CD14-positive monocyte (primary cell): Measurements from ENCODE around the gene MRPS34. TPM values are rescaled to one million over a fixed set of nuclear protein-coding genes. Genes with fewer than 3 reads are reported as not detected.

Experiments
- DNase-seq, 3 donors: peaks; one replicate each; pipeline ENCODE4 v3.0.0-alpha.2; 2011 to 2022
- H2AFZ ChIP-seq: 2 replicates; pipeline ENCODE4 v1.6.0; 2012; ENCODE audit warnings: mild to moderate bottlenecking, low read depth, low read length, inconsistent platforms; ENCODE audit not compliant: insufficient read depth, poor library complexity, severe bottlenecking
- H3K27ac ChIP-seq, 2 donors: 1 replicate in 1 of 2; 2 replicates in 1 of 2; pipeline ENCODE4 v1.5.1; 2012 to 2013; ENCODE audit warnings: low read length in 2 of 2, control low read depth in 1 of 2, inconsistent platforms in 1 of 2, low read depth in 1 of 2, mild to moderate bottlenecking in 1 of 2
- H3K27me3 ChIP-seq, 2 donors: one replicate each; pipeline versions ENCODE4 v1.6.0 to v1.6.1; 2011 to 2013; ENCODE audit warnings: low read length in 2 of 2; ENCODE audit not compliant: control insufficient read depth in 2 of 2, insufficient read depth in 2 of 2
- H3K36me3 ChIP-seq, 2 donors: replicated peaks in 1 of 2; 1 replicate in 1 of 2; 2 replicates in 1 of 2; pipeline versions ENCODE4 v1.5.1 to v1.6.1; 2012 to 2013; ENCODE audit warnings: low read length in 2 of 2, control low read depth in 1 of 2, inconsistent platforms in 1 of 2, mild to moderate bottlenecking in 1 of 2; ENCODE audit not compliant: insufficient read depth in 2 of 2, control insufficient read depth in 1 of 2
- H3K4me1 ChIP-seq, 2 donors: 1 replicate in 1 of 2; 2 replicates in 1 of 2; pipeline versions ENCODE4 v1.5.1 to v1.6.1; 2012 to 2013; ENCODE audit warnings: low read length in 2 of 2, control low read depth in 1 of 2, inconsistent platforms in 1 of 2, mild to moderate bottlenecking in 1 of 2, moderate library complexity in 1 of 2; ENCODE audit not compliant: insufficient read depth in 2 of 2, control insufficient read depth in 1 of 2
- H3K4me2 ChIP-seq: replicated peaks from 2 replicates; pipeline ENCODE3; 2012; ENCODE audit warnings: low read length, moderate library complexity, mild to moderate bottlenecking; ENCODE audit not compliant: poor library complexity, severe bottlenecking; ENCODE audit errors: extremely low read depth
- H3K4me3 ChIP-seq, 3 experiments: fragments of 200-600 bp in 1 of 3; sonication (generic) in 1 of 3; replicated peaks in 1 of 3; 1 replicate in 2 of 3; 2 replicates in 1 of 3; pipeline ENCODE4 v1.5.1; 2011 to 2013; ENCODE audit warnings: low read length in 3 of 3, mild to moderate bottlenecking in 3 of 3, control low read depth in 2 of 3, low read depth in 2 of 3, inconsistent platforms in 1 of 3, moderate library complexity in 1 of 3
- H3K79me2 ChIP-seq: 2 replicates; pipeline ENCODE4 v1.6.0; 2012; ENCODE audit warnings: mild to moderate bottlenecking, control low read depth, inconsistent platforms, low read length, moderate library complexity; ENCODE audit not compliant: insufficient read depth
- H3K9ac ChIP-seq: 2 replicates; pipeline ENCODE4 v1.6.0; 2017; ENCODE audit warnings: low read length, mild to moderate bottlenecking; ENCODE audit not compliant: insufficient read depth, poor library complexity, severe bottlenecking
- H3K9me3 ChIP-seq, 2 donors: replicated peaks in 1 of 2; 1 replicate in 1 of 2; 2 replicates in 1 of 2; pipeline versions ENCODE4 v1.5.1 to v1.6.1; 2012 to 2013; ENCODE audit warnings: low read length in 2 of 2, control low read depth in 1 of 2; ENCODE audit not compliant: control insufficient read depth in 1 of 2, insufficient read depth in 1 of 2
- H4K20me1 ChIP-seq: 2 replicates; pipeline ENCODE4 v1.6.0; 2012; ENCODE audit warnings: mild to moderate bottlenecking, low read length, control low read depth, moderate library complexity; ENCODE audit not compliant: insufficient read depth
- H3K27ac Mint-ChIP-seq, 7 donors: one replicate each; pipeline ENCODE4 v1.8.0; 2020; ENCODE audit warnings: mild to moderate bottlenecking in 7 of 7, mixed read lengths in 7 of 7, moderate library complexity in 6 of 7, inconsistent platforms in 2 of 7
- H3K27me3 Mint-ChIP-seq, 3 donors: one replicate each; pipeline ENCODE4 v1.8.0; 2021 to 2022; ENCODE audit warnings: low read depth in 3 of 3, mild to moderate bottlenecking in 3 of 3, mixed read lengths in 3 of 3, moderate library complexity in 3 of 3, inconsistent platforms in 1 of 3
- H3K36me3 Mint-ChIP-seq, 2 donors: one replicate each; pipeline ENCODE4 v1.8.0; 2020; ENCODE audit warnings: mixed read lengths in 2 of 2, inconsistent platforms in 1 of 2, mild to moderate bottlenecking in 1 of 2
- H3K4me1 Mint-ChIP-seq: one replicate; pipeline ENCODE4 v1.8.0; 2020; ENCODE audit warnings: mild to moderate bottlenecking, mixed read lengths
- H3K4me3 Mint-ChIP-seq, 2 donors: one replicate each; pipeline ENCODE4 v1.8.0; 2020; ENCODE audit warnings: mild to moderate bottlenecking in 2 of 2, mixed read lengths in 2 of 2, moderate library complexity in 1 of 2
- H3K9me3 Mint-ChIP-seq, 7 donors: one replicate each; pipeline ENCODE4 v1.8.0; 2020 to 2022; ENCODE audit warnings: mixed read lengths in 7 of 7, mild to moderate bottlenecking in 6 of 7, moderate library complexity in 6 of 7, inconsistent platforms in 2 of 7
- WGBS: methylation state at CpG from one replicate; pipeline ENCODE4 v1.1.5; 2013; ENCODE audit warnings: missing lambda C conversion rate; ENCODE audit not compliant: insufficient coverage; 5-methylcytosine and 5-hydroxymethylcytosine counted together
- intact Hi-C, 2 donors: fragments of 100-400 bp; cut with micrococcal nuclease; formaldehyde crosslinking; loops; one replicate each; pipeline versions ENCODE4 v1.15.0 to v1.15.1; 2023
- polyA plus RNA-seq, 3 donors: library from polyadenylated mRNA; depleted of rRNA in 1 of 3; unstranded in 2 of 3; stranded (reverse) in 1 of 3; fragments of 300-500 nt in 2 of 3; fragments of >200 nt in 1 of 3; fragmentation: Illumina TruSeq in 2 of 3; gene quantifications; 1 replicate in 2 of 3; 2 replicates in 1 of 3; pipeline ENCODE4 v1.2.3, GENCODE V29; 2012 to 2021
- TF ChIP-seq, protein P1 (sequence below): fragments of 200-600 bp; IDR thresholded peaks from one replicate; pipeline ENCODE4 v1.8.0; 2022; ENCODE audit warnings: antibody characterized with exemption, mild to moderate bottlenecking

The MRPS34 gene
- polyA plus RNA-seq, 3 donors, result 34.5 to 137 (median 109) TPM

DNA sequence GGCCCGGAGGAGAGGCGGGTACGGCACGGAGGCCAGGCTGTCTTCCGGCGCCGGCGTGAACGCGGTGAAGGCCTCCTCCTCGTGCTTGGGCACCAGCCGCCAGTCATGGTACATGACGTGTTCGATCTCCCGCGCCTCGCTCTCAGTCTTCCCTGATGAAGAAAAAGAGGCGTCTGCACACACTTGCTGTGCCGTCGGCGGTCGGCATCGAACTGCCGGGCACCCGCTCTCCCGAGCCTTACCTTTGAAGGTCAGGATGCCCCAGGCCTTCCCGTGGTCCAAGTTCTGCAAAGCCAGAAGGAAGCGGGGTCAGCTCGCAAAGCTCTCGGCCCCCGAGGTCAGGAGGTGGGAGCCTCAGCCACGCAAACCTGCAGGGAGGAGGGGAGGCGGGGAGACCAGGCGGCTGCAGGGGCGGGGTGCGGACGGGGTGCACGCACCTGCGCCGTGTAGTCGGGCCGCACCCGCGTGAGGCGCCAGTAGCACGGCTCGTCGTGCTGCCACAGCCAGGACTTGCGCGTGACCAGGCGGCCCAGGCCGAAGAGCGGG, 499 bp downstream of the MRPS34 start, which contains the start of gene EME2:
EME2 (plus strand) TSS at position 449 of the 546 bp plus-strand sequence. CDS start 418 bp downstream, outside the sequence.
- H3K9me3 Mint-ChIP-seq, result peaks cover 0 to 2% (median 0%) of the 10 kb centered on the region in 7 donors
- H3K27me3 ChIP-seq, result no peaks in the 10 kb centered on the region
- TF ChIP-seq, protein P1, sequence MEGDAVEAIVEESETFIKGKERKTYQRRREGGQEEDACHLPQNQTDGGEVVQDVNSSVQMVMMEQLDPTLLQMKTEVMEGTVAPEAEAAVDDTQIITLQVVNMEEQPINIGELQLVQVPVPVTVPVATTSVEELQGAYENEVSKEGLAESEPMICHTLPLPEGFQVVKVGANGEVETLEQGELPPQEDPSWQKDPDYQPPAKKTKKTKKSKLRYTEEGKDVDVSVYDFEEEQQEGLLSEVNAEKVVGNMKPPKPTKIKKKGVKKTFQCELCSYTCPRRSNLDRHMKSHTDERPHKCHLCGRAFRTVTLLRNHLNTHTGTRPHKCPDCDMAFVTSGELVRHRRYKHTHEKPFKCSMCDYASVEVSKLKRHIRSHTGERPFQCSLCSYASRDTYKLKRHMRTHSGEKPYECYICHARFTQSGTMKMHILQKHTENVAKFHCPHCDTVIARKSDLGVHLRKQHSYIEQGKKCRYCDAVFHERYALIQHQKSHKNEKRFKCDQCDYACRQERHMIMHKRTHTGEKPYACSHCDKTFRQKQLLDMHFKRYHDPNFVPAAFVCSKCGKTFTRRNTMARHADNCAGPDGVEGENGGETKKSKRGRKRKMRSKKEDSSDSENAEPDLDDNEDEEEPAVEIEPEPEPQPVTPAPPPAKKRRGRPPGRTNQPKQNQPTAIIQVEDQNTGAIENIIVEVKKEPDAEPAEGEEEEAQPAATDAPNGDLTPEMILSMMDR, result no peak
- peaks cover 28% of the 10 kb centered on the region for H3K4me1 Mint-ChIP-seq
- peaks cover 30 to 45% of the 10 kb centered on the region in 2 donors for H3K4me1 ChIP-seq
- peak within 1 kb of the TSS; percentile 90 to 94 for H3K4me3 Mint-ChIP-seq
- no peaks in the 10 kb centered on the region for H3K9me3 ChIP-seq
- peak within 1 kb of the TSS; percentile 84 for H3K9ac ChIP-seq
- WGBS, result under 1% methylated on average over 53 of the region's 53 CpGs
- H3K4me2 ChIP-seq, result peak within 1 kb of the TSS; percentile 100
- H4K20me1 ChIP-seq, result peaks cover 80% of the 10 kb centered on the region
- peak within 1 kb of the TSS; percentile 58 to 92 (median 89) for H3K27ac Mint-ChIP-seq
- peak within 1 kb of the TSS; percentile 78 to 99 (median 89) for H3K4me3 ChIP-seq
- peaks cover 42 to 45% of the 10 kb centered on the region in 2 donors for H3K36me3 ChIP-seq
- peaks cover 46% of the 10 kb centered on the region for H3K79me2 ChIP-seq
- peak within 1 kb of the TSS; percentile 92 for H2AFZ ChIP-seq
- H3K36me3 Mint-ChIP-seq, result peaks cover 15 to 43% of the 10 kb centered on the region in 2 donors
- DNase-seq, result no peak
- peaks cover 0 to 1% (median 0%) of the 10 kb centered on the region in 3 donors for H3K27me3 Mint-ChIP-seq
- intact Hi-C loops, result loop anchor here (5.0 to 10.0 kb wide), 4 partner anchors 68 to 350 kb away; partner anchors contain the start of genes CLCN7 (in 1 of the 2), MAPK8IP3 (in 1 of the 2) and UQCC4 (in 1 of the 2)
- peak within 1 kb of the TSS; percentile 10 to 77 for H3K27ac ChIP-seq

DNA sequence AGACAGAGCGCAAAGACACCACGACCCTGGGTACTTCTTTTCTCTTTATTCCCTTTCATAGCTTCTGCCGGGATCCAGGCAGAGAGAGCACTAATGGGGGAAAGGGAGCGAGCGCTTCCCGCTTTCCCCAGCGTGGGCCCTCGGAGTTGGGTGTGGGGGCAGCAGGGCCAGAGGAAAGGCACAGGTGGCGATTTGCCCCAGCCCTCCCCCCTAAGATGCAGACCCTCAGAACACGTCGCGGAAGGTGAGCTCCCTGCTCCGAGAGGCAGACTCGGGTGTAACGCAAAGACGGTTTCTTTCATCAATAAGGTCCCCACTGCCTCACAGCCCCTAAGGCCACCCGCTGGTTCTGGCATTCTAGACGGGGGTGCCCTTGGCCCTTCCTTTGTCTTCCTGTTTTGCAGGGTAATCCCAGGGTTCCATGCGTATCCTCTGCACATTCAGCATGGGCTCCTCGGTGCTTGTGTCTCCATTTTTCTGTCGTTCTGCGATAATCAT, 1.0 kb downstream of the MRPS34 start:
- H3K36me3 ChIP-seq, result peaks cover 42 to 45% of the 10 kb centered on the region in 2 donors
- H3K4me3 Mint-ChIP-seq, result peak overlapping the region; percentile 90 to 94
- H3K36me3 Mint-ChIP-seq, result peaks cover 20 to 44% of the 10 kb centered on the region in 2 donors
- H3K4me3 ChIP-seq, result peak overlapping the region; percentile 78 to 99 (median 89)
- H3K27me3 Mint-ChIP-seq, result peaks cover 0 to 1% (median 0%) of the 10 kb centered on the region in 3 donors
- H3K79me2 ChIP-seq, result peaks cover 42% of the 10 kb centered on the region
- no peak for DNase-seq
- H3K27ac Mint-ChIP-seq, result peak overlapping the region; percentile 58 to 89 (median 84)
- peaks cover 30 to 45% of the 10 kb centered on the region in 2 donors for H3K4me1 ChIP-seq
- no peaks in the 10 kb centered on the region for H3K27me3 ChIP-seq
- peak overlapping the region; percentile 100 for H3K4me2 ChIP-seq
- H3K9ac ChIP-seq, result peak overlapping the region; percentile 84
- peak overlapping the region; percentile 10 to 77 for H3K27ac ChIP-seq
- intact Hi-C loops, result loop anchor here (5.0 to 10.0 kb wide), 4 partner anchors 67 to 350 kb away; partner anchors contain the start of genes CLCN7 (in 1 of the 2), MAPK8IP3 (in 1 of the 2) and UQCC4 (in 1 of the 2)
- peak overlapping the region; percentile 92 for H2AFZ ChIP-seq
- peaks cover 28% of the 10 kb centered on the region for H3K4me1 Mint-ChIP-seq
- TF ChIP-seq, protein P1, result no peak
- 27% methylated on average over 16 of the region's 22 CpGs for WGBS
- no peaks in the 10 kb centered on the region for H3K9me3 ChIP-seq
- H4K20me1 ChIP-seq, result peaks cover 75% of the 10 kb centered on the region
- peaks cover 0 to 2% (median 0%) of the 10 kb centered on the region in 7 donors for H3K9me3 Mint-ChIP-seq
